AG09309 (cell line): ENCODE data around the gene SEMA7A.

Experiments
- DNase-seq: peaks from one replicate; pipeline ENCODE4 v3.0.0-alpha.2; 2010; ENCODE audit warnings: low read depth
- H3K4me3 ChIP-seq: 2 replicates; pipeline ENCODE4 v1.5.1; 2011; ENCODE audit warnings: mild to moderate bottlenecking, low read depth, low read length, moderate library complexity; ENCODE audit not compliant: control insufficient read depth
- TF ChIP-seq, protein P1 (sequence below): IDR thresholded peaks from 2 replicates; pipeline ENCODE4 v1.5.1; 2011; ENCODE audit warnings: mild to moderate bottlenecking, low read depth, low read length, inconsistent platforms; ENCODE audit not compliant: insufficient read depth, control insufficient read depth; ENCODE audit errors: missing control alignments

The SEMA7A gene

DNA sequence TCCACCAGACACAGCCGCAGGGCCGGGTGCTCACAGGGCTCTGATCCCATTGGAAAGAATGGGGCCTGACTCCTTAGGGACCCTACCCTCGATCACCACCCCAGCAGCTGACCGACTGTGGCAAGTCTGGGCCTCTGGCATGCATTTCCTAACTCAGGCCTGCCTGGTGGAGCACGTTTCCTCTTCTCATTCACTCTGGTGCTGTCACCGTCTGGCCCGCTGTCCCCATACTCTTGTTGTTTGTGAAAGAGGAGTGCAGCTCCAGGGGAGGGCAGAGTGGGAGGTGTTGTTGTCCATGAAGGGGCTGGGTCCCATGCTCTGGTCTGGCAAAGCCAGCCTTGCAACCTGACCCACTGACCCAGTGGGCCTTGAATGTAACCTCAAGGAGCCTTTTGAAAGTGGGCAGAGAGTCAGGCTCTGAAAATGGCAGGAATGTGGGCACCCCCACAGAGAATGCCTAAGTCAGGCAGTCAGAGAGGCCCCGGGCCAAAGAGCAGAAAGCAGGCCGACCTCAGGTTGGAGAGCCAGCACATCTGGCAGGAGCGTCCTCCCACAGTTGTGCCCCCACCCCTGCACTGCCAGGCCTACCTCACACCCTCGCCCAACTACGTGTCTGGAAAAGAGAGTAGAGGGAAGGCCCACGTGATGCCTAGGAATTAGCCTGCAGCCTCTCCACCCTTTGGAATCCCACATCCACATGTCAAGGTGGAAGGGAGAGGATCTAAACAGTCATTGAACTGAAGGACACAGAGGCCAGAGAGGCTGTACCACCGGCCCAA is 10.9 kb downstream of the SEMA7A start:
- no peak for DNase-seq
- no peak overlapping the region for H3K4me3 ChIP-seq
- TF ChIP-seq, protein P1, sequence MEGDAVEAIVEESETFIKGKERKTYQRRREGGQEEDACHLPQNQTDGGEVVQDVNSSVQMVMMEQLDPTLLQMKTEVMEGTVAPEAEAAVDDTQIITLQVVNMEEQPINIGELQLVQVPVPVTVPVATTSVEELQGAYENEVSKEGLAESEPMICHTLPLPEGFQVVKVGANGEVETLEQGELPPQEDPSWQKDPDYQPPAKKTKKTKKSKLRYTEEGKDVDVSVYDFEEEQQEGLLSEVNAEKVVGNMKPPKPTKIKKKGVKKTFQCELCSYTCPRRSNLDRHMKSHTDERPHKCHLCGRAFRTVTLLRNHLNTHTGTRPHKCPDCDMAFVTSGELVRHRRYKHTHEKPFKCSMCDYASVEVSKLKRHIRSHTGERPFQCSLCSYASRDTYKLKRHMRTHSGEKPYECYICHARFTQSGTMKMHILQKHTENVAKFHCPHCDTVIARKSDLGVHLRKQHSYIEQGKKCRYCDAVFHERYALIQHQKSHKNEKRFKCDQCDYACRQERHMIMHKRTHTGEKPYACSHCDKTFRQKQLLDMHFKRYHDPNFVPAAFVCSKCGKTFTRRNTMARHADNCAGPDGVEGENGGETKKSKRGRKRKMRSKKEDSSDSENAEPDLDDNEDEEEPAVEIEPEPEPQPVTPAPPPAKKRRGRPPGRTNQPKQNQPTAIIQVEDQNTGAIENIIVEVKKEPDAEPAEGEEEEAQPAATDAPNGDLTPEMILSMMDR = no peak

DNA sequence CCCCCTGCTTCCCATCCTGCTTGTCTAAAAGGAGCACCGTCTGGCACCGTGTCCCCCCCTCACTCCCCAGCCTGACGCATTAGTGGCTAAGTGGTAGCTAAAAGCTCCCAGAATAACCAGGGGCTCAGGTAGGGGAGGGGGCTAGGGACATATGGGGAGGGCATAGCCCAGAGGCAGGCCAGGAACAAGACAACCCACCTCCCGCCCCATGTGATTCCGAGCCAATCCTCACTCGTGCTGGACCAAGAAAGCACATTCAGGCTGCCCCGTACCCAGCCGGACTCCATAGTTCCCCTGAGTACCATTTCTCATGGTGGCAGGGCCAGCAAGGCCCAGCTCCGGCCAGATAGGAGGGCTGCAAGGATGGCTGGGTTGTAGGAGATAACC is 11.5 kb downstream of the SEMA7A start:
- TF ChIP-seq, protein P1 = no peak
- DNase-seq = no peak
- no peak overlapping the region for H3K4me3 ChIP-seq

DNA sequence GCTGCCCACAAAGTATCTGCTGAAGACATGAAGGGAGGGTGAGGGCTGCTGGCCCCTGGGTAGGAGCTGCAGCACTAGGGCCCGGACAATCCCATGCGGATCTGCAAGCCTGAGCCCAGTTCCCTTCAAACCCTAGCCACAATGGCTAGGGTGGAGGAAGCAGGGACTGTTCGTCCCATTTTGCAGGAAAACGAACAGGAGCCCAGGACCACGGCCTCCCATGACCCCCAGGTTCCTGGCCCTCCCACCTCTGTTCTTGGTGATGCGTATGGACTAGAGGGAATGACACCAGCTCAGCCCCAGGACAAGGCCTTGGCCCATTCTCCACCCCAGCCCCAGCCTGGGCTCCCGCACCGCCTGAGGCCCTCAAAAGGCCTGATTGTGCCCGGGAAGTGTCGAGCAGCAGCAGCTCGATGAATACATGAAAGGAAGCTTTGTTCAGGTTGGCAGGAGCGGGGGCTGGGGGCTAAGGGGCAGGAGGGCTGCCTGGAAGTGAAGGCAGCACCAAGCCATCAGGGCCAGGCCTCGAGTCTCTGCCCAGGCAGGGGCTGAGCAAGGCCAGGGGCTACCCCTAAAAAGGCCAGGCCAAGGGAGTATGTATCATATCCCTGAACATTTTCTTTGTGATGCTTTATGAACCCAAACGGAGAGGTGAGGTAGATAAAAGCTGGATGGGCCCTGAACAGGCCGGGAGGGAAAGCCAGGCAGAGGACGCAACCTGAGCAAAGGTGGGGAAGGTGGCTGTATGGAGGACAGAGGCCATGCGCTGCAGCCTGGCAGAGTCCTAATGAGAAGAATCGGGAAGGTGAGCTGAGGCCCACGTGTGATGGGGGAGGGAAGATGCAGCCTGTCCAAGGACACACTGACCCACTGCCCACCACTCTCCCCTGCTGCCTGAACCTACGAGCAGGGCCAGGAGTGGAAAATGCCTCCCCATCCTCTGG is 12.2 kb downstream of the SEMA7A start:
- no peak for DNase-seq
- TF ChIP-seq, protein P1 = no peak
- H3K4me3 ChIP-seq = no peak overlapping the region

DNA sequence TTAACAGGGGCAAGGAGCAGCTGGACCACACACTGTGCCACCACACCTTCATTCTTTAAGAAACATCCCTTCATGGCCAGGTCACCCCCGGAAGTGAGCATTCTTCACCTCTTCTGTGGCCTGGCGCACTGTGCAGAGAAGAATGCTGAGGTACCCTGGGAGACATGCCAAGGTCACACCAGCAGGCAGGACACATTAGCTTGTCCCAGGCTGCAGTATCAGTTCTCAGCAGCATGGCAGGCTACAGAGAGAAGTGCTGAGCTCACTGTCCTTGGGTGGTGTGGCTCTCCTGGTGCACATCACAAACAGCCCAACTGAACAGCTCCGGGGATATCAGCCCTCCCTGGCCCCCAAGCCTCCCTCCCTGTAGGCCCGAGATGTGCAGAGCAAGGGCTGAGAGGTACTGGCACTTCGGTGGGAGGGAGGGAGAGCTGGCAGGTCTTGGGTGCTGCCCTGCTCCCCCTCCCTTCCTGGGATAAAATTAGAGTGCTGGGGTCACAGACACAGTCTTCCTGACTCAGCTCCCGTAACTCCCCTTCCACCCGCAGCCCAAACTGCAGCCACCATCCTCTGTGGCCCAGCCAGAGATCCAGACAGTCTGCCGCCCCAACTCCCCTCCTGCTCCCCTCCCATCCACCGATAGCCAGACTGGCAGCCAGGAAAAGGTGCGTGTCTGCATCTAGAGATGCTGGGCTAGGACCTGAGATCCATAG is 13.4 kb downstream of the SEMA7A start:
- no peak for DNase-seq
- TF ChIP-seq, protein P1 = no peak
- H3K4me3 ChIP-seq = no peak overlapping the region

DNA sequence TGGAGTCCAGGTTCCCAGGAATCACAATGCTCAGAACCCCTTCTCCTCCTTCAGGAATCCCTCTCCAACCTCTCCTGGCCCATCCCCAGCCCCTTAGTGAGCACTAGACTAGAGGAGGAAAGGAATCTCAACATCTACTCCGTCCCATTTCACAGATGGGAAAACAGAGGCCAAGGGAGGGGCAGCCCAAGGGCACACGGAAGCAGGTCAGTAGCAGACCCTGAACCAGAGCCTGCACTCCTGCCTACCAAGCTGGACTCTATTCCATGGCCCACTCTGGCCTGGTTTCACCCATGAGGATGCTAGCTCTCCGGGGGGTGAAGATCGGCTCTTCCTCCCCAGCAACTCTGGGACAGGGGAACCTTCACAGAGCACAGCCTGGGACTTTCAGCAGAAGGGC is 14.3 kb downstream of the SEMA7A start:
- TF ChIP-seq, protein P1 = no peak
- DNase-seq = no peak
- no peak overlapping the region for H3K4me3 ChIP-seq
